Colonic mucosa (tissue), 4 donors: ENCODE measurements around the gene SLC39A11. TPM values are rescaled to one million over a fixed set of nuclear protein-coding genes. Genes with fewer than 3 reads are reported as not detected.
"Not testable (repeated sequence)": the region's sequence is repeated elsewhere in the genome, so short reads cannot be mapped to it uniquely, and the experiment has no call there.

Experiments used
- DNase-seq: peaks from one replicate; pipeline ENCODE4 v3.0.0-alpha.2; 2020
- H3K27ac ChIP-seq: fragments of 200-600 bp; one replicate; pipeline ENCODE4 v1.8.0; 2021
- H3K27me3 ChIP-seq: fragments of 200-600 bp; one replicate; pipeline ENCODE4 v1.8.0; 2021
- H3K36me3 ChIP-seq: fragments of 200-600 bp; one replicate; pipeline ENCODE4 v1.8.0; 2021
- H3K4me1 ChIP-seq: fragments of 200-600 bp; one replicate; pipeline ENCODE4 v1.8.0; 2021; ENCODE audit warnings: mild to moderate bottlenecking
- H3K4me3 ChIP-seq: fragments of 200-600 bp; one replicate; pipeline ENCODE4 v1.8.0; 2021
- H3K9ac ChIP-seq, 2 donors: one replicate each; pipeline ENCODE4 v1.7.0; 2013; ENCODE audit warnings: control low read depth in 2 of 2, low read depth in 2 of 2, low read length in 2 of 2
- H3K9me3 ChIP-seq: fragments of 200-600 bp; one replicate; pipeline ENCODE4 v1.8.0; 2021
- CTCF ChIP-seq: fragments of 200-600 bp; IDR thresholded peaks from one replicate; pipeline ENCODE4 v1.8.0; 2022; ENCODE audit warnings: antibody characterized with exemption, mild to moderate bottlenecking
- intact Hi-C: fragments of 100-400 bp; cut with DNase I; formaldehyde crosslinking; loops from one replicate; pipeline ENCODE4 v1.14.1; 2022
- total RNA-seq, 2 donors: library from RNA; stranded (reverse); fragmentation: NEBNext Ultra II Directional in 1 of 2; extraction: Animal tissue kit (Norgen Biotek cat#: 25700) in 1 of 2; gene quantifications; one replicate each; pipeline ENCODE4 v1.2.1, GENCODE V29; 2021
- donor health status: healthy.
- donor health status: DM: no; HTN: no; CAD: no.
- donor health status: DM: no; HTN: no; CAD: no.

SLC39A11 gene
- total RNA-seq, 2 donors from 2014 or later = 57.7 to 60.0 TPM

GRCh38 chr17:73137376-73137775 lies 44.9 kb upstream of the SLC39A11 start:
- no peak for TF ChIP-seq CTCF
- H3K36me3 ChIP-seq = no peaks in the 10 kb centered on the region
- H3K27me3 ChIP-seq = no peaks in the 10 kb centered on the region
- no peak overlapping the region for H3K4me3 ChIP-seq
- DNase-seq = no peak
- no peaks in the 10 kb centered on the region for H3K4me1 ChIP-seq
- no peaks in the 10 kb centered on the region for H3K9me3 ChIP-seq
- intact Hi-C loops = no loop called here
- H3K9ac ChIP-seq = no peak overlapping the region
- H3K27ac ChIP-seq = no peak overlapping the region

DNA sequence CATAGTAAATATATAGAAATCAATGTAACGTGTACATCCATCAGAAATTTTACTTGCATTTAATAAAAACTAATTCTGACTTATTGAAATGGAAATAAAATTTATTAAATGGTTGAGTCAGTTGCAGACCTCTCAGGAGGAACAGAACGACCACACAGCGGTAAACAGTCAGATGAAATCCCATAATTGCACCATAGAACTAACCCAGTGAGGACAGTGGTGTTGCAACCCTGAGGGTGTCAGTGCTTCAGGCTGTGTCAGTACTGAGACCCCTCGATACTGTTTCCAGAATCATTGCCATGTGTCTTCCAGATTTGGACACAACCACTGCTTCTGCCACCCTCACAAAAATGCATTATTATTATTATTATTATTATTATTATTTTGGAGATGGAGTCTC lies 43.3 kb upstream of the SLC39A11 start:
- no peak for DNase-seq
- Histone ChIP-seq H3K4me3 (no peak overlapping the region), H3K9me3 (no peaks in the 10 kb centered on the region), H3K27ac (no peak overlapping the region), H3K27me3 (no peaks in the 10 kb centered on the region), H3K9ac (no peak overlapping the region), H3K4me1 (no peaks in the 10 kb centered on the region), H3K36me3 (no peaks in the 10 kb centered on the region)
- TF ChIP-seq CTCF = no peak
- intact Hi-C loops = no loop called here

- Histone ChIP-seq H3K36me3 (no peaks in the 10 kb centered on the region), H3K9me3 (no peaks in the 10 kb centered on the region), H3K4me1 (no peaks in the 10 kb centered on the region), H3K9ac (no peak overlapping the region), H3K4me3 (no peak overlapping the region), H3K27ac (no peak overlapping the region), H3K27me3 (no peaks in the 10 kb centered on the region)
- no peak for TF ChIP-seq CTCF
- no peak for DNase-seq
- intact Hi-C loops = no loop called here
Measured at GRCh38 chr17:73133911-73134649, 41.6 kb upstream of the SLC39A11 start.

DNA sequence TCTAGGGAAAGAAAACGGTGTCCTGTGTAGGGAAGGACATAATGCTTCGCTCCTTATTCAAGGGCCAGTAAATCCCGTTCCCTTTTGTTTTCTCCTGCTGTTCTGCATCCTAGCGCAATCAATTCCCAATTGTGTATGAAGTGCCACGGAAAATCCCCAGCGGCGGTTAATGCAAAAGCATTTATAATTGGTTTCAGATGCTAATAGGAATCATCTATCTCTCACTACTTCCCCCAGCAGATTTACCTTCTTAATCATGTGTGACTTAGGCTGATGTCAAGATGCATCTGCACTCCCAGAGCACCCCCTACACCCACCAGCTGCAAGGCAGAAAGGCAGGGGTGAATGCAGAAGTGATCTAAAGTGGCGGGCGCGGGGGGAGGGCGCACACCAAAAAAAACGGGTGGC lies 39.6 kb upstream of the SLC39A11 start:
- TF ChIP-seq CTCF = no peak
- no peaks in the 10 kb centered on the region for H3K9me3 ChIP-seq
- no peaks in the 10 kb centered on the region for H3K4me1 ChIP-seq
- no peak overlapping the region for H3K4me3 ChIP-seq
- no peaks in the 10 kb centered on the region for H3K36me3 ChIP-seq
- no peak overlapping the region for H3K9ac ChIP-seq
- no peak overlapping the region for H3K27ac ChIP-seq
- H3K27me3 ChIP-seq = no peaks in the 10 kb centered on the region
- intact Hi-C loops = no loop called here
- no peak for DNase-seq

GRCh38 chr17:73131439-73131838 lies 39.0 kb upstream of the SLC39A11 start:
- H3K9ac ChIP-seq, H3K4me1 ChIP-seq, intact Hi-C loops, H3K4me3 ChIP-seq, H3K27me3 ChIP-seq, H3K27ac ChIP-seq, H3K9me3 ChIP-seq, H3K36me3 ChIP-seq, DNase-seq: not testable (repeated sequence)

GRCh38 chr17:73130977-73131376 lies 38.5 kb upstream of the SLC39A11 start:
- Histone ChIP-seq H3K9me3 (no peaks in the 10 kb centered on the region), H3K4me1 (no peaks in the 10 kb centered on the region), H3K27me3 (no peaks in the 10 kb centered on the region), H3K4me3 (no peak overlapping the region), H3K9ac (no peak overlapping the region), H3K36me3 (no peaks in the 10 kb centered on the region), H3K27ac (no peak overlapping the region)
- DNase-seq = no peak
- intact Hi-C loops = no loop called here
- no peak for TF ChIP-seq CTCF
